ENCODE measurements around the gene BCL2L15. TPM values are rescaled to one million over a fixed set of nuclear protein-coding genes. Genes with fewer than 3 reads are reported as not detected.

The BCL2L15 gene
- total and polyA plus RNA-seq, 11 donors: 0.01 to 0.61 (median 0.14) TPM; not detected in 5

- Histone ChIP-seq H3K4me1 (peaks cover 0 to 43% (median 19%) of the 10 kb centered on the region in 12 donors), H3K27me3 (no peaks in the 10 kb centered on the region), H3K4me3 (peak overlapping the region; percentile 63 to 94 (median 80)), H3K27ac (peak overlapping the region; percentile 59 to 97 (median 92)), H3K36me3 (peaks cover 0 to 53% (median 46%) of the 10 kb centered on the region in 9 donors), H3K9me3 (no peaks in the 10 kb centered on the region)
- DNase-seq: no peak
- TF ChIP-seq POLR2A (IDR thresholded peaks at IDR 0.05): no peak
- TF ChIP-seq CTCF (IDR thresholded peaks at IDR 0.05): no peak
- intact Hi-C loops (cut with DNase I): loop anchor here in 8 of 10 donors (2.0 to 10.0 kb wide), 10 partner anchors 25 to 759 kb away; partner anchors contain the start of genes PHTF1 (in 3 of the 8), RSBN1 (in 3 of the 8) and HIPK1 (in 1 of the 8)
- WGBS, 4 donors: 0% methylated on average over 9 to 11 of the region's 11 CpGs
- no peak for ATAC-seq
Observed at GRCh38 chr1:113904293-113904673, 16.9 kb upstream of the BCL2L15 start.

DNA sequence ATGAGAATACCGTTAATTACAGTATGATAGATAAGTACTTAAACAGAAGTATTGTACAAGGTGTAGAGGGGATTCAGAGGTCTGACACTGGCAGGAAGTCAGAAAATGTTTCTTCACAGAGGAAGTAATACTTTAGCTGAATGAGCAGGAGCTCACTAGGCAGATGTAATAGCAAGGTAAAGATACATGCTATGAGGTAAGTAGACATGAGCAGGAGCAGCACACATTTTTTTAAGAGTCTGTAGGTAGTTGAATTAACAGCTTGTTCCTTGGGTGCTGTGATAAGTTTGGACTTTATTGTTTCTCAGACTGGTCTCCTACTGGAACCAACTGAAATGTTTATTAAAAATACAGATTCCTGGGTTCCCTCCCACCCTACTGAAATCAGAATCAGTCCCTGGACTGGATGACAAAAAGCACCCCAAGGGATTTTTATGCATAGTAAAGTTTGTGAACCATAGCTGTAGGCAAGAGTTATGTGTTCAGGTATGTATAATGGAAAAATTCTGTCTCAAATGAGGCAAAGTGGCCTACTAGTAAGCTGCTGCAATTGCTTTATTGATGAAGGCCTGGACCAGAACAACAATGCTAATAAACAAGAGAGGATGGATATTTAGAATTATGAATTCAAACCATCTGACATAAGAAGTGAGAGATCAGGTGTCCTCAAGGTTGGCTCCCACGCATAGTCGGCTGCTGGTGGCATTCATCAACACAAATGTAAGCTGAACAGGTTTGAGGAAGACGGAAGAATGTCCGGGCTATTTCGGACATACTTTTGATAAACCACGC lies 16.3 kb upstream of the BCL2L15 start:
- peak overlapping the region; percentile 59 to 97 (median 92) for H3K27ac ChIP-seq
- no peak for TF ChIP-seq POLR2A (IDR thresholded peaks at IDR 0.05)
- no peak for TF ChIP-seq CTCF (IDR thresholded peaks at IDR 0.05)
- H3K9me3 ChIP-seq: no peaks in the 10 kb centered on the region
- 12 to 16% (median 13%) methylated on average over 7 of the region's 7 CpGs for WGBS, 4 donors
- peak overlapping the region; percentile 63 to 94 (median 80) for H3K4me3 ChIP-seq
- DNase-seq: no peak
- no peak for ATAC-seq
- peaks cover 0 to 43% (median 19%) of the 10 kb centered on the region in 12 donors for H3K4me1 ChIP-seq
- H3K27me3 ChIP-seq: no peaks in the 10 kb centered on the region
- intact Hi-C loops (cut with DNase I): loop anchor here in 8 of 10 donors (2.0 to 10.0 kb wide), 11 partner anchors 25 to 759 kb away; partner anchors contain the start of genes PHTF1 (in 3 of the 8), RSBN1 (in 3 of the 8) and HIPK1 (in 1 of the 8)
- H3K36me3 ChIP-seq: peaks cover 0 to 55% (median 44%) of the 10 kb centered on the region in 9 donors

DNA sequence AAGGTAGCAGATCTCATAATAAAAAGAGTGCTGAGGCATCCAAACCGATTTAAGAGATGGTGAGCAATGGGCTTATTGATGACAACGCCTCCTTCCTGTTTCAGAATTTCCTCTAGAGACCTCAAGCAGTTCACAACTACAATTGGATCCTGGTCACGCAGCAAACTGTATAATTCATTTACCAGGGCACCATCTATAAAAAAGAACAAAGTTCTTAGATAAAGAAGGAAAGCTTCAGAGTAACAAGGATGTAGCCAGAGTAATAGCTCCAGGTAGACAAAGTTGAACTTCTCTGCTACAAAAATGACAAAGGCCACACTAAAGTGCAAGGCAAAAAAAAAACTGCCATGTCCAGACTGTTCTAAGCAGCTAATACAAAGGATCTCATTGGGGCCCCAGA lies 13.8 kb upstream of the BCL2L15 start:
- peaks cover 0 to 65% (median 53%) of the 10 kb centered on the region in 9 donors for H3K36me3 ChIP-seq
- peaks cover 0 to 37% (median 18%) of the 10 kb centered on the region in 12 donors for H3K4me1 ChIP-seq
- TF ChIP-seq CTCF (IDR thresholded peaks at IDR 0.05) (no peak), POLR2A (IDR thresholded peaks at IDR 0.05) (no peak)
- no peak overlapping the region for H3K4me3 ChIP-seq
- DNase-seq (no peak), ATAC-seq (no peak)
- 77 to 85% (median 82%) methylated on average over 3 of the region's 3 CpGs for WGBS, 4 donors
- H3K27me3 ChIP-seq: no peaks in the 10 kb centered on the region
- H3K9me3 ChIP-seq: no peaks in the 10 kb centered on the region
- no peak overlapping the region for H3K27ac ChIP-seq
- intact Hi-C loops (cut with DNase I): loop anchor here in 6 of 10 donors (5.0 to 10.0 kb wide), 6 partner anchors 64 to 756 kb away; partner anchors contain the start of genes PHTF1 (in 2 of the 6) and RSBN1 (in 2 of the 6)

DNA sequence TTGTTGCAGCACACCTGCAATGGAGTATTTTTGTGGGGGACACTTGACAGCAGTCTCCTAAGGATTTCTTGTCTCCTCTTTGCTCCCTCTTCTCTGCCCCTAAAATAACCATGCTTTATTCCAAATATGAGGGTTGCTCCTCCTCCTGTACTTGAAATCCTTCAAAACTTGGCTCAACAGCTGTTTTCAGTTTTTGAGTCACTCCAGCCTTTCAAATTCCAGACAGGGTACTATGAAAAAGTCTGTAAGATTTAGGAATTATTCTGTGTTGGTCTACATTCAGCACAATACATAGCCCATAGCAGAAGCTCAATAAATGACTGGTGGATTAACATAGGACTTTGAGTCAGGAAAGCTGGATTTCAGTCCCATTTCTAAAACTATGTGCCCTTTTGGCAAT lies 11.7 kb upstream of the BCL2L15 start:
- Histone ChIP-seq H3K27ac (no peak overlapping the region), H3K9me3 (no peaks in the 10 kb centered on the region), H3K4me1 (peaks cover 0 to 27% (median 9%) of the 10 kb centered on the region in 12 donors), H3K27me3 (no peaks in the 10 kb centered on the region), H3K4me3 (no peak overlapping the region), H3K36me3 (peaks cover 0 to 86% (median 74%) of the 10 kb centered on the region in 9 donors)
- no peak for TF ChIP-seq CTCF (IDR thresholded peaks at IDR 0.05)
- no peak for TF ChIP-seq POLR2A (IDR thresholded peaks at IDR 0.05)
- DNase-seq: no peak
- intact Hi-C loops (cut with DNase I): no loop called here
- ATAC-seq: no peak
